ENCODE data around the gene SH2D3C. TPM values are rescaled to one million over a fixed set of nuclear protein-coding genes. Genes with fewer than 3 reads are reported as not detected.

The SH2D3C gene
- total RNA-seq, 1 experiment from 2014 or later, result 0.57 TPM

DNA sequence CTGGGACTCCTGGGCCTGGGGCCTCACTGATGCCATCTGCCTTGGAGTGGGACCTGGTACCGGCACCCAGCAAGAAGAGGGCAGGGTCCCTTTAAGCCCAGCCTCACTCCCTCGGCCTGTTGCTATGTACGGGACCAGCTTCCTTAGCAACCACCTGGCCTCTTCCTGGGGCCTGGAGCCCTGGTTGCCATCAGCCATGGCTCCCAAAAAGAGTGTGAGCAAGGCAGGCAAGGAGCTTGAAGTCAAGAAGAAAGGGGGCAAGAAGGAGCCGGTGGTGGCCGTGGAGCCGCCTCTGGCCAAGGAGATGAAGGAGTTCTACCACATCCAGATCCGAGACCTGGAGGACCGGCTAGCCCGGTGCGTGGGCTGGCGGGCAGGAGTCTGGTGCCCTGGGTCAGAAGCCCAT, 71.6 kb downstream of the SH2D3C start, which contains the start of gene CFAP157:
Gene CFAP157, plus strand, starts transcription at position 153 of the 406 bp plus-strand sequence. Its CDS starts 44 bp downstream, at position 197.
- no peak for DNase-seq (ENCODE audit: extremely low read depth, low read depth)

GRCh38 chr9:127705577-127706379, 72.7 kb downstream of the SH2D3C start:
- DNase-seq (ENCODE audit: extremely low read depth, low read depth), result no peak

GRCh38 chr9:127703289-127703946, 75.0 kb downstream of the SH2D3C start:
- DNase-seq (ENCODE audit: extremely low read depth, low read depth), result no peak

DNA sequence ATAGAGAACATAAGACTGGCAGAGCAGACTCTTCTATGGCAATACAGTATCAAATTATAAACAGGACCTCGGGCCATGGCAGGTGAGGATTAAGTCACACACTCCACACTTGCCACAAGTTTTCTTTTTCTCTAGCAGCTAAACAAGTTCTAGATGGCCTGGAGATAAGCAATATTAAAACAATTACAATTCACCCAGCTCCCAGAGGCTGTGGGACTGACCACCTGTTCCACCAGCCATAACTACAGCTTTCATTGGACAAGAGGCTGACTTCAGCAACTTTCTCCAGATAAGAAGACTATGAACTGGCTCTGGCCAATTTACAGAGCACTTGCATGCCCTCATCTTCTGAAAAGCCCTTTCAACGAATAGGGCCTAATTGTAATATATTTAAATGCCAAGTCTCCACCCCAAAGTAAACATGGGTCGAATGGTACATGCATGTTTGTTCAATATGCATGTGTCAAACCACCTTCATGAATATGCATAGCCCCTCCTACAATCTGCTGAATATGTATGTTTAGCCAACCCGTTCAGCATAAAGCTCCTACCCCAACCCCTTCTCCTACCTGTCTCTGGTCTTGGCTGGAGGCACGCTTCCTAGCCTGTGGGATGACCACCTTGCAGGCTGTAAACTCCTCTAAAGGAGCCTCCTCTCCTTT, 77.7 kb downstream of the SH2D3C start:
- no peak for DNase-seq (ENCODE audit: extremely low read depth, low read depth)

DNA sequence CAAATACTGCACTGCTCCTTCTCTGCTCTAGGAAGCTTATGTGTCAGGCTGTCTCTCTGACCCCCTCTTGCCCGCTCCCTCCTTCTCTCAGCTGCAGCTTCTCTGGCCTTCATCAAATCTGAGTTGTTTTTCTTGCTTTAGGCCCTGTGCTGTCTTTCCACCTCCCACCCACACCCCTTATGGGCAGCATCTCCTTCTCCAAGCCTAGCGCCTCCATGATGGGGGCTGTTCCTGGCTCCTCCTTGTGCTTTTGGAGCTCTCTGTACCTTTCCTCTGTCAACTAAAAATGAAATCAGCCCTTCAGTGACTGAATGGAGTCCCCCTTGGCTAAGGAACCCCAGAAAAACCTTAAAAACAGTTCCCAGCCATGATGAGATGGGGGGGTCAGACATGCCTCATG, 78.3 kb downstream of the SH2D3C start:
- no peak for DNase-seq (ENCODE audit: extremely low read depth, low read depth)

- peak; percentile 96 for DNase-seq (ENCODE audit: extremely low read depth, low read depth)
These were observed 79.3 kb downstream of the SH2D3C start for GRCh38 chr9:127698985-127699670.

- no peak for DNase-seq (ENCODE audit: extremely low read depth, low read depth)
These were observed 80.1 kb downstream of the SH2D3C start for GRCh38 chr9:127698386-127698785.

DNA sequence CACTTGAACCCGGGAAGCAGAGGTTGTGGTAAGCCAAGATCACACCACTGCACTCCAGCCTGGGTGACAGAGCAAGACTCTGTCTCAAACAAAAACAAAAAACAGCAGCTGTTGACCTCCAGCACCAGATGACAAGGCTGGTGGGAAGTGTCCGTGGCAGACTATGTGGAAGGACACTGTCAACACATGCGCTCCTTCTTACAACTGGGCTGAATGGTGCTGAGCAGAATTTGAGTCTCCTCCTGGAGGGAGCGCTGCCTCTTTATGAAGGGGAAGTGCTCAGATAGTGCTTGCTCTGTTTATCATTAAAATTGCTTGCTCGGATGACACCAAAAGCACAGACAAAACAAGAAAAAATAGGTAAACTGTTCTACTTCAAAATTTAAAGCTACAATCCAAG, 80.9 kb downstream of the SH2D3C start:
- no peak for DNase-seq (ENCODE audit: extremely low read depth, low read depth)

DNA sequence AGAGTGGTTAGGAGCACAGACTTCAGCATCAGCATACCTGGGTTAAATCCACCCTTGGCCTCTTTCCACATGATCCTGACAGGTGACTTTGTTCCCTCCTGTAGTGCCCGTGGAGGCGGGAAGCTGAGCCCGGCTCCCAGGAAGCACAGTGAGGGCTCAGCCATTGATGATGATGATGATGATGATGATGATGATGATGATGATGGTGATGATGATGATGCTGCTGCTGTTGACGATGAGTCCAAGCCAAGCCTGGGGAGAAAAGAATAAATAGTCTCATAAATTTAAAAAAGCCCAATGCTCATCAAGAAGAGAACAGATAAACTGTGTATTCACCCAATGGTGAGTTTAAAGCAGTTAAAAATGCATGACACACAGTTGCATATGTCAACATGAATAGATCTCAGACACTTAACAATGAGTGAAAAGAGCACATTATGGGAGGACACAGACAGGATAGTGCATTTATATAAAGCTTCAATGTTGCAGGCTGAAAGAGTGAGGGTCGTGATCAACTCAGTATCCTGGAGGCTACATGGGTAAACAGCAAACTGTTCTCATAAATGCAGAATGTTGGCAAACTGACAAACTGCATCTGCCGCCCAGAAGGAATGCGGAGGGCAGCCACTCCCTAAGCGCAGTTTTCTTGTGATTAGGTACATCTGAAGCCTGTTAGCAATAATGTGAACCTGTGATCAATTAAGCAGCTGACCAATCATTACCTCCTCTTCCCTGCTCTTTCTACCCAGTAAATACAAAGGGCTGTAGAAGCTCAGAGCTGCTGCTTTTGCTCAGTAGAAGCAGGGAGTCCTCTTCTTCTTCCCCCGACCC, 83.4 kb downstream of the SH2D3C start:
- no peak for DNase-seq (ENCODE audit: extremely low read depth, low read depth)

- no peak for DNase-seq (ENCODE audit: extremely low read depth, low read depth)
These were observed 84.8 kb downstream of the SH2D3C start for GRCh38 chr9:127693697-127694096.

DNA sequence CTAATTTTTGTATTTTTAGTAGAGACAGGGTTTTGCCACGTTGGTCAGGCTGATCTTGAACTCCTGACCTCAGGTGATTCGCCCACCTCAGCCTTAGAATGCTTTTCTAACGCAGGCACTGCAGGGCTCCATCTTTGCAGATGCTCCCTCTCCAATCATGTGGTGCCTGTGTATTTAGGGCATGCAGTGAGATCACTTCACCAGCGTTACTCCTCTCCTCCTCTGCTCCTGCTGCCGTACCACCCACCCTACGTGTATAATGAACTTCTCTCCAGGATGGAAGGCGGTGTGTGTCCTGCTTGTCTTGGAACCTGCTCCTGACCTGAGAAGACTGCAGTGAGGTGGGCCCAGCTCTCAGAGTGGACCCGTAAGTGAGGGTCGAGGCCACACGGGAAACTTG, 85.3 kb downstream of the SH2D3C start:
- no peak for DNase-seq (ENCODE audit: extremely low read depth, low read depth)

- DNase-seq (ENCODE audit: extremely low read depth, low read depth), result no peak
These were observed 86.4 kb downstream of the SH2D3C start for GRCh38 chr9:127692071-127692470.

DNA sequence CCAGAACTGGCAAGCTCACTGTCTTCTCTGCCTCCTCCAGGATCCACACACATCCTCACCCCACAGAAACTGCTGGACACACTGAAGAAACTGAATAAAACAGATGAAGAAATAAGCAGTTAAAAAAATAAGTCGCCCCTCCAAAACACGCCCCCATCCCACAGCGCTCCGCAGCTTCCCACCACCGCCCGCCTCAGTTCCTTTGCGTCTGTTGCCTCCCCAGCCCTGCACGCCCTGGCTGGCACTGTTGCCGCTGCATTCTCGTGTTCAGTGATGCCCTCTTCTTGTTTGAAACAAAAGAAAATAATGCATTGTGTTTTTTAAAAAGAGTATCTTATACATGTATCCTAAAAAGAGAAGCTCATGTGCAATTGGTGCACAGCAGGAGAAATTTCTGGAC, 87.7 kb downstream of the SH2D3C start:
- no peak for DNase-seq (ENCODE audit: extremely low read depth, low read depth)

GRCh38 chr9:127689329-127690000, 89.0 kb downstream of the SH2D3C start:
- DNase-seq (ENCODE audit: extremely low read depth, low read depth), result no peak

Other genes with a start within 250 kb of the SH2D3C start
- 8.4 and 10.2 TPM in 2 replicates for gene STXBP1, start 166.4 kb downstream of the SH2D3C start, total RNA-seq (2014; rRNA removed; shearing (Covaris generic))
- not detected in 2 replicates for gene CFAP157, start 71.7 kb downstream of the SH2D3C start, total RNA-seq (2014; rRNA removed; shearing (Covaris generic))
- gene PTRH1, start 63.0 kb downstream of the SH2D3C start, total RNA-seq (2014; rRNA removed; shearing (Covaris generic)), result 12.1 and 13.8 TPM in 2 replicates
- 0.20 TPM in 1 of 2 replicates, not detected in the other for gene TTC16, start 62.6 kb downstream of the SH2D3C start, total RNA-seq (2014; rRNA removed; shearing (Covaris generic))
- gene TOR2A, start 43.4 kb downstream of the SH2D3C start, total RNA-seq (2014; rRNA removed; shearing (Covaris generic)), result 8.9 and 10.5 TPM in 2 replicates
- gene CDK9, start 7.4 kb upstream of the SH2D3C start, total RNA-seq (2014; rRNA removed; shearing (Covaris generic)), result 16.7 and 23.1 TPM in 2 replicates
- gene FPGS, start 24.2 kb upstream of the SH2D3C start, total RNA-seq (2014; rRNA removed; shearing (Covaris generic)), result 23.9 and 27.5 TPM in 2 replicates
- 11.5 and 12.9 TPM in 2 replicates for gene ENG, start 76.0 kb upstream of the SH2D3C start, total RNA-seq (2014; rRNA removed; shearing (Covaris generic))
- gene AK1, start 99.0 kb upstream of the SH2D3C start, total RNA-seq (2014; rRNA removed; shearing (Covaris generic)), result 36.9 and 41.9 TPM in 2 replicates
- gene ST6GALNAC6, start 120.9 kb upstream of the SH2D3C start, total RNA-seq (2014; rRNA removed; shearing (Covaris generic)), result 6.5 and 12.8 TPM in 2 replicates
- gene ST6GALNAC4, start 138.4 kb upstream of the SH2D3C start, total RNA-seq (2014; rRNA removed; shearing (Covaris generic)), result 33.3 and 36.2 TPM in 2 replicates
- 2.8 and 4.5 TPM in 2 replicates for gene PIP5KL1, start 152.1 kb upstream of the SH2D3C start, total RNA-seq (2014; rRNA removed; shearing (Covaris generic))
- 31.1 and 39.5 TPM in 2 replicates for gene DPM2, start 159.2 kb upstream of the SH2D3C start, total RNA-seq (2014; rRNA removed; shearing (Covaris generic))
- gene EEIG1, start 202.3 kb upstream of the SH2D3C start, total RNA-seq (2014; rRNA removed; shearing (Covaris generic)), result 9.2 and 12.2 TPM in 2 replicates